Type B pancreatic cell (in vitro differentiated cells): ENCODE data around the gene PIK3CB. TPM values are rescaled to one million over a fixed set of nuclear protein-coding genes. Genes with fewer than 3 reads are reported as not detected.
"Not testable (repeated sequence)": the region's sequence is repeated elsewhere in the genome, so short reads cannot be mapped to it uniquely, and the experiment has no call there.

Experiments
- DNase-seq: peaks from one replicate; pipeline ENCODE4 v3.0.0; 2021; ENCODE audit warnings: mixed read lengths; ENCODE audit not compliant: unreplicated experiment; ENCODE audit errors: extremely low spot score
- H3K27ac Mint-ChIP-seq: 2 replicates; pipeline ENCODE4 v1.8.0; 2021; ENCODE audit warnings: mild to moderate bottlenecking, mixed read lengths
- H3K27me3 Mint-ChIP-seq: 2 replicates; pipeline ENCODE4 v1.8.0; 2021; ENCODE audit warnings: mixed read lengths
- H3K36me3 Mint-ChIP-seq: 2 replicates; pipeline ENCODE4 v1.8.0; 2021; ENCODE audit warnings: mixed read lengths
- H3K4me1 Mint-ChIP-seq: one replicate; pipeline ENCODE4 v1.8.0; 2021; ENCODE audit warnings: mixed read lengths; ENCODE audit not compliant: unreplicated experiment
- H3K4me3 Mint-ChIP-seq: 2 replicates; pipeline ENCODE4 v1.8.0; 2021; ENCODE audit warnings: mild to moderate bottlenecking, mixed read lengths
- H3K9me3 Mint-ChIP-seq: 2 replicates; pipeline ENCODE4 v1.8.0; 2021; ENCODE audit warnings: mixed read lengths
- total RNA-seq: library from RNA; stranded (reverse); gene quantifications from 2 replicates; pipeline ENCODE4 v1.2.1, GENCODE V29; 2021; ENCODE audit warnings: low replicate concordance
- TF ChIP-seq, protein P1 (sequence below): fragments of 200-600 bp; sonication (generic); conservative IDR thresholded peaks from 2 replicates; pipeline ENCODE4 v1.5.0; 2021; ENCODE audit warnings: antibody characterized with exemption, mild to moderate bottlenecking

Gene PIK3CB
- total RNA-seq, 1 donor from 2014 or later = 14.8 TPM

DNA sequence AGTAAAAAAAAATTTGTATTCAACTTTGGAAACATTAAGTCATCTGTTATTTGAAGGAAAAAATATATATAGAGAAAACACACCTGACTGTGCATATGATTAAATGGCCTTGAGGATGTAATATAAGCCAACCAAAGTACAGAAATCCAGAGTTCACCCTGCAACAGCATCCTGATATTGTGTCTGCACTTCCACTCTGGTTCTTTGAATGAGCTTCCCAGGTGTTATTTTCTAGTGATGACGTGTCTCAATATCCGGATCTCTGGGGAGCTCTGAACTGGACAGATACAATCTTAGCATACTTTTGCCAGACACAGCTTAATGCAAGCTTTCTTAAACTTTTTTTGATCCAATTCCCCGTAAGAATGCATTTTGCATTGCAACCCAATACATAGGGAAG is 19.5 kb upstream of the PIK3CB start:
- no peaks in the 10 kb centered on the region for H3K36me3 Mint-ChIP-seq
- TF ChIP-seq, protein P1, sequence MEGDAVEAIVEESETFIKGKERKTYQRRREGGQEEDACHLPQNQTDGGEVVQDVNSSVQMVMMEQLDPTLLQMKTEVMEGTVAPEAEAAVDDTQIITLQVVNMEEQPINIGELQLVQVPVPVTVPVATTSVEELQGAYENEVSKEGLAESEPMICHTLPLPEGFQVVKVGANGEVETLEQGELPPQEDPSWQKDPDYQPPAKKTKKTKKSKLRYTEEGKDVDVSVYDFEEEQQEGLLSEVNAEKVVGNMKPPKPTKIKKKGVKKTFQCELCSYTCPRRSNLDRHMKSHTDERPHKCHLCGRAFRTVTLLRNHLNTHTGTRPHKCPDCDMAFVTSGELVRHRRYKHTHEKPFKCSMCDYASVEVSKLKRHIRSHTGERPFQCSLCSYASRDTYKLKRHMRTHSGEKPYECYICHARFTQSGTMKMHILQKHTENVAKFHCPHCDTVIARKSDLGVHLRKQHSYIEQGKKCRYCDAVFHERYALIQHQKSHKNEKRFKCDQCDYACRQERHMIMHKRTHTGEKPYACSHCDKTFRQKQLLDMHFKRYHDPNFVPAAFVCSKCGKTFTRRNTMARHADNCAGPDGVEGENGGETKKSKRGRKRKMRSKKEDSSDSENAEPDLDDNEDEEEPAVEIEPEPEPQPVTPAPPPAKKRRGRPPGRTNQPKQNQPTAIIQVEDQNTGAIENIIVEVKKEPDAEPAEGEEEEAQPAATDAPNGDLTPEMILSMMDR = no peak
- no peak overlapping the region for H3K27ac Mint-ChIP-seq
- no peaks in the 10 kb centered on the region for H3K4me1 Mint-ChIP-seq
- no peak for DNase-seq
- H3K9me3 Mint-ChIP-seq = no peaks in the 10 kb centered on the region
- no peak overlapping the region for H3K4me3 Mint-ChIP-seq
- no peaks in the 10 kb centered on the region for H3K27me3 Mint-ChIP-seq

- H3K4me3 Mint-ChIP-seq = no peak overlapping the region
- H3K27ac Mint-ChIP-seq = no peak overlapping the region
- no peak for DNase-seq
- H3K9me3 Mint-ChIP-seq = no peaks in the 10 kb centered on the region
- H3K4me1 Mint-ChIP-seq = no peaks in the 10 kb centered on the region
- TF ChIP-seq, protein P1 = no peak
- H3K36me3 Mint-ChIP-seq = no peaks in the 10 kb centered on the region
- H3K27me3 Mint-ChIP-seq = no peaks in the 10 kb centered on the region
Observed at GRCh38 chr3:138850151-138850550, 15.4 kb upstream of the PIK3CB start.

- no peaks in the 10 kb centered on the region for H3K27me3 Mint-ChIP-seq
- no peaks in the 10 kb centered on the region for H3K36me3 Mint-ChIP-seq
- H3K9me3 Mint-ChIP-seq = no peaks in the 10 kb centered on the region
- H3K27ac Mint-ChIP-seq = no peak overlapping the region
- no peak overlapping the region for H3K4me3 Mint-ChIP-seq
- TF ChIP-seq, protein P1 = no peak
- no peak for DNase-seq
- H3K4me1 Mint-ChIP-seq = no peaks in the 10 kb centered on the region
Observed at GRCh38 chr3:138849222-138849940, 14.7 kb upstream of the PIK3CB start.

- Mint-ChIP-seq H3K27me3 (no peaks in the 10 kb centered on the region), H3K4me1 (no peaks in the 10 kb centered on the region), H3K4me3 (no peak overlapping the region), H3K9me3 (no peaks in the 10 kb centered on the region), H3K27ac (no peak overlapping the region), H3K36me3 (no peaks in the 10 kb centered on the region)
- TF ChIP-seq, protein P1 = no peak
- DNase-seq = no peak
Observed at GRCh38 chr3:138848696-138849095, 14.0 kb upstream of the PIK3CB start.

GRCh38 chr3:138846824-138847223 is 12.1 kb upstream of the PIK3CB start:
- not testable (repeated sequence) for H3K4me3 Mint-ChIP-seq, H3K4me1 Mint-ChIP-seq, H3K27ac Mint-ChIP-seq, H3K9me3 Mint-ChIP-seq, DNase-seq, H3K36me3 Mint-ChIP-seq, H3K27me3 Mint-ChIP-seq

DNA sequence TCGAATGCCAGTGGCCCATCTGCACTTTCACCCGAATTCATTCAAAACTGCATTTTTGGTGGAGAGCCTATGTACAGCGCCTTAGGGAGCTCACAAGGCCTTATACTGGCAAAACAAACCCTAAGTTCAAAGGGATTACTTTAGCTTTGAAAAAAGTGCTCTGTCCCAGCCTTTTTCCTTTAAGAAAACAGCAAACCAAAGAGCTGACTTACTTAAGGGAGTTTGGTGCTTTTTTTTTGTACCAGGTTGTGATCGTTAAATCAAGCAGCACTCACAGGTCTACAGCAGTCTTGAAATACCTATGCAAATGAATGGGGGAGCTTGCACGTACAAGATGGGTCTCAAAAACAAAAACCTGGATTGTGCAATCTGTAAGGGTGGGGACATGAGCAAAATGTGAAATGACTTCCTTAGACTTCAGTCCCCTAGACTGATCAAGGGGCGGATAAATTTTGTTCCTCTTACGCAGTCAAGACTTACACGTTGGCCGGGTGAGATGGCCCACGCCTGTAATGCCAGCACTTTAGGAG is 11.6 kb upstream of the PIK3CB start:
- H3K9me3 Mint-ChIP-seq = no peaks in the 10 kb centered on the region
- no peaks in the 10 kb centered on the region for H3K4me1 Mint-ChIP-seq
- H3K4me3 Mint-ChIP-seq = no peak overlapping the region
- TF ChIP-seq, protein P1 = no peak
- no peak for DNase-seq
- H3K36me3 Mint-ChIP-seq = no peaks in the 10 kb centered on the region
- no peak overlapping the region for H3K27ac Mint-ChIP-seq
- no peaks in the 10 kb centered on the region for H3K27me3 Mint-ChIP-seq
